ENCODE data around the gene TMA16. TPM values are rescaled to one million over a fixed set of nuclear protein-coding genes. Genes with fewer than 3 reads are reported as not detected.

TMA16 gene
- total and polyA plus RNA-seq, 2 of the 8 experiments (the other 6 are each of a cell fraction or from before 2014, with no cell fraction given): 8.0 to 64.2 TPM

DNA sequence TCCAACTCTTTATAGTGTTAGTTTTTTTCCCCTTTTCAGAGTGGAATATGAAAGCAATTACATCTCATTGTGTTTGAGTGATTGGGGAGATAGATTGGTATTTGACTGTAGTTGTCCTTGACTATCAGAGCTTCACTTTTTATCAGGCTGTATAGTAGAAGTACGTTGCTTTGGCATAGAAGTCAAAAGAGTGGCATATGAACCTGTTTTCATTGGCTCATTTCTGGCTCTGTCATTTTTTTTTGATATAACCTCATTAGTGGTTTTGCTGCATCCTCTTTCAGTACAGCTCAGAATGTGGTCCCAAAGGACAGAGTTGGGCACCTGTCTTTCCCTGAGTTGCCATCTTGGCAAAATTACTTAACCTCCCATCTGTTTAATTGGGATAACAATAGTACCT, 1.4 kb downstream of the TMA16 start (continued):
- TF ChIP-seq, protein P1, sequence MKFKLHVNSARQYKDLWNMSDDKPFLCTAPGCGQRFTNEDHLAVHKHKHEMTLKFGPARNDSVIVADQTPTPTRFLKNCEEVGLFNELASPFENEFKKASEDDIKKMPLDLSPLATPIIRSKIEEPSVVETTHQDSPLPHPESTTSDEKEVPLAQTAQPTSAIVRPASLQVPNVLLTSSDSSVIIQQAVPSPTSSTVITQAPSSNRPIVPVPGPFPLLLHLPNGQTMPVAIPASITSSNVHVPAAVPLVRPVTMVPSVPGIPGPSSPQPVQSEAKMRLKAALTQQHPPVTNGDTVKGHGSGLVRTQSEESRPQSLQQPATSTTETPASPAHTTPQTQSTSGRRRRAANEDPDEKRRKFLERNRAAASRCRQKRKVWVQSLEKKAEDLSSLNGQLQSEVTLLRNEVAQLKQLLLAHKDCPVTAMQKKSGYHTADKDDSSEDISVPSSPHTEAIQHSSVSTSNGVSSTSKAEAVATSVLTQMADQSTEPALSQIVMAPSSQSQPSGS (IDR thresholded peaks at IDR 0.05; ENCODE audit: low read length): no peak
- TF ChIP-seq HDAC2 (IDR thresholded peaks at IDR 0.05; ENCODE audit: borderline replicate concordance in 1 of 2, low read depth in 2 of 2, low read length in 2 of 2): no peak
